ENCODE results near the gene BEX5.
"Not testable (repeated sequence)": the region's sequence is repeated elsewhere in the genome, so short reads cannot be mapped to it uniquely, and the experiment has no call there.

The BEX5 gene

DNA sequence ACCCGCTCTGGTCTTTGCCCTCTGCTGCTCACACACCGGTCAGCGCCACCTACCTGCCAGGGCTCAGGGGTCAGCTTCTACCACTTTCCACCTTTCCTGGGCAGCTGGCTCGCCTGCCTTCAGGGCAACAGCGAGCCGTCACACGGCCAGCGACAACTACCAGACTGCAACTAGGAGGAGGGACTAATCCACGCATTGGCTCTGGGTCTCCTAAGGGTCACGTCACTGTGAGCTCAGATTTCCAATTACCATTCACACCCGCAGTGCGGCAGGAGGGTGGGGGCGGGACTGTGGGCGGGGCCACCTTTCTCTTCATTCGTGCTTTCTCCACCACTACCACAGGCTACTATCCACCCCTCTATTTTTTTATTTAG lies at the start of gene BEX5:
TSS of gene BEX5 (minus strand) at position 172 of the 374 bp plus-strand sequence. CDS start 1,712 bp downstream, outside the sequence.
- Histone ChIP-seq H3K4me3 (ENCODE audit: low read length) (peak within 1 kb of the TSS; percentile 47), H3K9ac (ENCODE audit: low read length) (no peak within 1 kb of the TSS), H3K9me3 (ENCODE audit: control insufficient read depth, low read length) (no peaks in the 10 kb centered on the region), H3K27me3 (replicated peaks; ENCODE audit: control insufficient read depth, insufficient read depth, low read length) (peaks cover 29% of the 10 kb centered on the region), H3K4me1 (ENCODE audit: control insufficient read depth, insufficient read depth, low read length) (no peaks in the 10 kb centered on the region), H3K36me3 (ENCODE audit: control insufficient read depth, insufficient read depth, low read length, severe bottlenecking) (no peaks in the 10 kb centered on the region)
- peak; percentile 19 for DNase-seq (ENCODE audit: low read depth)

DNA sequence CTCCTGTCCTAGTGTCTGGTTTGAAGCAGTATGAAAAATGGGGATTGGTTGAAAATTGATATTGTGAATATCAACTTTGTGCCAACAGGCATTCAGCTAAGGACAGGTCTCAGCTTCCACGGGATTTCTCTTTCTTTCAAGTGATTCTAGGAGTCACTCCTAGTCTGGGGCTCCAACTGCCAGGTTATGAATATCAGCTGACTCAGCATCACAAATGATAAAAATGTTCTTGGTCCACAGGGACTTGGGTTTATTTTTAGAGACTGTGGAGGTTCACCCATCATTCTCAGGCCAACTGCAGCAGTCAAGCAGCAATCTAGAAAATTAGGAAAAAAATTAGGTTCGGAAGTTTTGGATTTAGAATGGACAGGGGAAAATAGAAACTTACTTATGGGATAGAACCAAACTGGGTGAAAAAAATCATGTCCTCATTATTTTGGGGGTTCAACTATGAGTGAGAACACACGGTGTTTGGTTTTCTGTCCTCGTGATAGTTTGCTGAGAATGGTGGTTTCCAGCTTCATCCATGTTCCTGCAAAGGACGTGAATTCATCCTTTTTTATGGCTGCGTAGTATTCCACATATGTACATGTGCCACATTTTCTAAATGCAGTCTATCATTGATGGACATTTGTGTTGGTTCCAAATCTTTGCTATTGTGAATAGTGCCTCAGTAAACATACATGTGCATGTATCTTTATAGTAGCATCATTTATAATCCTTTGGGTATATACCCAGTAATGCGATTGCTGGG lies 30.4 kb upstream of the BEX5 start:
- Histone ChIP-seq H3K4me1 (ENCODE audit: control insufficient read depth, insufficient read depth, low read length) (no peaks in the 10 kb centered on the region), H3K9ac (ENCODE audit: low read length) (no peak overlapping the region), H3K27me3 (replicated peaks; ENCODE audit: control insufficient read depth, insufficient read depth, low read length) (peaks cover 4% of the 10 kb centered on the region), H3K9me3 (ENCODE audit: control insufficient read depth, low read length) (peaks cover 9% of the 10 kb centered on the region), H3K4me3 (ENCODE audit: low read length) (no peak overlapping the region), H3K36me3 (ENCODE audit: control insufficient read depth, insufficient read depth, low read length, severe bottlenecking) (no peaks in the 10 kb centered on the region)
- DNase-seq (ENCODE audit: low read depth), result no peak

DNA sequence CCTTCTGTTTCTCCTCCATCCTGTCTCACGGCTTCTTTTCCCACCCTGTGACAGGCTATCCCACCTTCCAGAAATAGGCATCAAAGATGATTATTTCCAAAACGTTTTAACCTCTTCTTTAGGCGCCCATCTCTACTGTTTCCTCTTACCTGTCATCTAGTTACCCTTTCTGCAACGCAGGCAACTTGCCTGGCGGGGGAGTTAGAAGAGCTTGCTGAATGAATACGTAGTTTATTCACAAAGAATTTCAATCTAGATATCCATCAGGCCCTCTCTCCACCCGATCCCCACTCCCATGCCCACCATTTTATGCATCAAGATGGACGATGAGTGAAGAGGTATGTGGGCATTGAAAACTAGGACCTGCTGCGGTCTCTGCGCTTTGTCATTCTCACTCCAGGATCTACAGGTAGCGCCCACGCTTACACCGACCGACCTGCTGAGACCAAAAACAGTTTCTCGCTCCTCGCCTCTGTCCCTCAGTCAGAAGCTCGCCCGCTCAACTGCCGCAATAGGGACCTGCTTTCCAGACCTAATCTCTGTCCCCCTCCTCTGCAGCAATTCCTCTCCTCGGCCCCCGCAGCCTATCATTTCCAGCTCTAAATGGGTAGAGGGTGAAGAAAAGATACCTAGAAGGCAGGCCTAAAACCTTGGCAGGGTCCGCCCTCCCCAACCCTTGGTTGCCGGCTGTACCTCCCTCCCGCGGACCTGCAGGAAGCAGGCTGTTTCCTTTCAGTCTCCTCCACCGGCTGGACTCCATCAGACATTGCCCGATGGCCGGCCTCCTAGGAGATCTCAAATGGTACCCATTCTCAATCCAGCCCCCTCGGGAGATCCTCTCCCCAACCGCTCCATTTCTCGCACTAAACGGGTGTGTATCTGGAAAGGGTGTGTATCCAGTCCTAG lies 624 bp downstream of the BEX5 start:
- H3K4me1 ChIP-seq (ENCODE audit: control insufficient read depth, insufficient read depth, low read length), result no peaks in the 10 kb centered on the region

DNA sequence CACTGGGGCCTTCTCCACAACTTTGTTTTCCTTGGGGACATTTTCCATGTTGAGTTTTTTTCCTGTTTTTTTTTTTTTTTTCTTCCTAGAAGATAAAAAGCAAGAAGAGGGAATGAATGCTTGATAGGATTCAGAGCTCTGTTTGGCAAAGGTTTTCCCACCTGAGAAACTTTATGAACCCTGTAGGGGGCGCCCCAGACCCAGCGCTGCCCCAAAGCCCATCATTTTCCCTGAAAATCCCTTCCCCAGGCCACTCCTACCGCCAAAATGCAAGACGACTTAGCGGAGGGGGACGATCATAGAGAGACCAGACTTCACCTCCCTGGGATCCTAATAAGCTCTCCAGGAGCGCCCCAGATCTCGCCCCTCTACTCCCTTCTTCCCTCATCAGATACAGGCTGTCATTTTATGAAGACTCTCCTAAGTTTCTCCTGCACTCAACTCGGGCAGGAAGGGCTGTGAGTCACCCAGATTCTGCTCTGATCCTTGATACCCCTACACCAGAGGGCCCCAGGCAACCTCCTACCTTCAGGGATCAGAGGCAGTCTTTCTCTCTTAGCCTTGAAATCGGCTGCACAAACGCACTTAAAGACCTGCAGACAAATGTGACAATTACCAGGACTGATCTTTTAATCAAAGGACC lies 1.4 kb downstream of the BEX5 start:
- Histone ChIP-seq H3K9ac (ENCODE audit: low read length) (no peak overlapping the region), H3K9me3 (ENCODE audit: control insufficient read depth, low read length) (peaks cover 4% of the 10 kb centered on the region), H3K4me3 (ENCODE audit: low read length) (no peak overlapping the region), H3K4me1 (ENCODE audit: control insufficient read depth, insufficient read depth, low read length) (no peaks in the 10 kb centered on the region), H3K27me3 (replicated peaks; ENCODE audit: control insufficient read depth, insufficient read depth, low read length) (peaks cover 27% of the 10 kb centered on the region), H3K36me3 (ENCODE audit: control insufficient read depth, insufficient read depth, low read length, severe bottlenecking) (no peaks in the 10 kb centered on the region)
- no peak for DNase-seq (ENCODE audit: low read depth)

More for the DNA sequence above, 624 bp downstream of the BEX5 start:
- Histone ChIP-seq H3K27me3 (replicated peaks; ENCODE audit: control insufficient read depth, insufficient read depth, low read length) (peaks cover 27% of the 10 kb centered on the region), H3K4me3 (ENCODE audit: low read length) (peak overlapping the region; percentile 47), H3K9me3 (ENCODE audit: control insufficient read depth, low read length) (peaks cover under 1% of the 10 kb centered on the region), H3K36me3 (ENCODE audit: control insufficient read depth, insufficient read depth, low read length, severe bottlenecking) (no peaks in the 10 kb centered on the region), H3K9ac (ENCODE audit: low read length) (no peak overlapping the region)
- DNase-seq (ENCODE audit: low read depth), result no peak

DNA sequence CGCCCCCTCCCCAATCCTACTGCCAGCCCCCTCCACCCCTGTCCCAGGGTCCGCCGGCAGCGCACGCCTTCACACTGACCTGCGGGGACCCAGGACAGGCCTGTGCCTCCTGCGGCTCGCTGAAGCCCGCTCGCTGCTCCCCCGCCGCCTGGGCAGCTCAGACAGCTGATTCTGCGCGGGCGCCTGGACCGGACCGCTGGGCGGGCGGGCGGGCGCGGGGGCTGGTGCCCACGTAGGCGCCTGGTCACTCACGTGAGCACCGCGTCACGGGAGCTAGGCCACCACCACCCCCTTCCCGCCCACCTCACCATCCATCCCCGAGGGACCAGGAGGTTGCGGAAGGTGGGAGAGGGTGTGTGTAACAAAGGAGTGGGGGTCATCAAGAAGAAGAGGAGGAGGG lies 13.5 kb downstream of the BEX5 start, which contains the start of gene TCEAL6:
TSS of gene TCEAL6 (minus strand) at position 208 of the 400 bp plus-strand sequence.
- H3K9ac ChIP-seq (ENCODE audit: low read length); H3K4me3 ChIP-seq (ENCODE audit: low read length); H3K9me3 ChIP-seq (ENCODE audit: control insufficient read depth, low read length); H3K36me3 ChIP-seq (ENCODE audit: control insufficient read depth, insufficient read depth, low read length, severe bottlenecking); DNase-seq (ENCODE audit: low read depth); H3K4me1 ChIP-seq (ENCODE audit: control insufficient read depth, insufficient read depth, low read length): not testable (repeated sequence)
- peaks cover 30% of the 10 kb centered on the region for H3K27me3 ChIP-seq (replicated peaks; ENCODE audit: control insufficient read depth, insufficient read depth, low read length)

DNA sequence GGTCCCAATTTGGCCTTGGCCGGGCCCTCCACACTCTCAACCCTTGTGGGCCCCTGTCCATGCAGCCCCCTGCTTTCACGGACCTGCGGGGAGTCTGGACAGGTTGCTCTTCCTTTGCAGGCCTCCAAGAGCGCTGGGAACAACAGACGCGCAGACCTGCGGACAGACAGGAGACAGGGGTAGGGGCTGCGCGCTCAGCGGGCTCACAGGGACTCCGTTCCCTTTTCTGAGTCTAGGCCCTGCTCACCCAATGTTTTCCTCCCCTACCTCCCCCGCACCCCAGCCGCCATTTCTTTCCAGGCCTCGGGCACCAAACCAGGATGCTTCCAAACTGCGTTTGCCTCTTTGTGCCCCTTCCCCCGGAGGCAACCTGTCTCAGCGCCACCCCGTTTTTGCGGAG lies 14.1 kb downstream of the BEX5 start:
- not testable (repeated sequence) for H3K9me3 ChIP-seq (ENCODE audit: control insufficient read depth, low read length); H3K9ac ChIP-seq (ENCODE audit: low read length); H3K4me1 ChIP-seq (ENCODE audit: control insufficient read depth, insufficient read depth, low read length); DNase-seq (ENCODE audit: low read depth); H3K36me3 ChIP-seq (ENCODE audit: control insufficient read depth, insufficient read depth, low read length, severe bottlenecking); H3K4me3 ChIP-seq (ENCODE audit: low read length)
- H3K27me3 ChIP-seq (replicated peaks; ENCODE audit: control insufficient read depth, insufficient read depth, low read length), result peaks cover 31% of the 10 kb centered on the region

DNA sequence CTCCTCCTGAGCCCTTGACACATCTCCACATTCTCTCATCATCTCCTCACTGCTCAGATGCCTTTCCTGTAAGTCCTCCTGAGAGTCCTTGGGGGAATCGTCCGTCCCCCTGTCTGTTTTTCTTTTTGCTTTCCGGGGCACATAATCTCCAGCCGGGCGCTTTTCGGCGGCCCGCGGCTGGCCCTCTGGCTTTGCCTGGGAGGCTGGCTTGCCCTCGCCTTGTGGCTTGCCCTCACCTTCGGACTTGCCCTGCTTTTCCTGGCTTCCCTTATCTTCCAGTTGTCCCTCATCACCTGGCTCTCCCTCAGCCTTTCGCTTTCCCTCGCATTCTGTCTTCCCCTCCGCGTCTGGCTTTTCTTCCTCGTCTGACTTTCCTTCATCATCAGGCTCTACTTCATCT lies 14.9 kb downstream of the BEX5 start:
- H3K9me3 ChIP-seq (ENCODE audit: control insufficient read depth, low read length); H3K4me1 ChIP-seq (ENCODE audit: control insufficient read depth, insufficient read depth, low read length); H3K36me3 ChIP-seq (ENCODE audit: control insufficient read depth, insufficient read depth, low read length, severe bottlenecking); H3K4me3 ChIP-seq (ENCODE audit: low read length); H3K9ac ChIP-seq (ENCODE audit: low read length); DNase-seq (ENCODE audit: low read depth): not testable (repeated sequence)
- peaks cover 35% of the 10 kb centered on the region for H3K27me3 ChIP-seq (replicated peaks; ENCODE audit: control insufficient read depth, insufficient read depth, low read length)

DNA sequence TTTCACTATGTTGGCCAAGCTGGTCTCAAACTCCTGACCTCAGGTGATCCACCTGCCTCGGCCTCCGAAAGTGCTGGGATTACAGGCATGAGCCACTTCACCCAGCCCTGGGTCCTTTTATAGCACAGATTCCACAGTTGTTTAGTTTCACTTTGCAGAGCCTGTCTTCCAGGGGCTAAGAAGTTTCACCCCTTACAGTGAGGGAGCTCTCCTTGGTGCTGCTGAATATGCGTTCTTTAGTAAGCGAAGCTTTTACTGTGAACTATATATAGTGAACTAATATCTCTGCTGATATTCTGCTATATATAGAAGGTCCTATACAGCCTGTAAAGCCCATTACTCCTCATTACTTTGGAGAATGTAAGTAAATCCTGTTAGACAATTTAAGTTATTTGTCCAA lies 17.7 kb downstream of the BEX5 start:
- Histone ChIP-seq H3K36me3 (ENCODE audit: control insufficient read depth, insufficient read depth, low read length, severe bottlenecking) (no peaks in the 10 kb centered on the region), H3K4me3 (ENCODE audit: low read length) (no peak overlapping the region), H3K4me1 (ENCODE audit: control insufficient read depth, insufficient read depth, low read length) (no peaks in the 10 kb centered on the region), H3K9me3 (ENCODE audit: control insufficient read depth, low read length) (peaks cover under 1% of the 10 kb centered on the region), H3K9ac (ENCODE audit: low read length) (no peak overlapping the region), H3K27me3 (replicated peaks; ENCODE audit: control insufficient read depth, insufficient read depth, low read length) (peaks cover 40% of the 10 kb centered on the region)
- no peak for DNase-seq (ENCODE audit: low read depth)

DNA sequence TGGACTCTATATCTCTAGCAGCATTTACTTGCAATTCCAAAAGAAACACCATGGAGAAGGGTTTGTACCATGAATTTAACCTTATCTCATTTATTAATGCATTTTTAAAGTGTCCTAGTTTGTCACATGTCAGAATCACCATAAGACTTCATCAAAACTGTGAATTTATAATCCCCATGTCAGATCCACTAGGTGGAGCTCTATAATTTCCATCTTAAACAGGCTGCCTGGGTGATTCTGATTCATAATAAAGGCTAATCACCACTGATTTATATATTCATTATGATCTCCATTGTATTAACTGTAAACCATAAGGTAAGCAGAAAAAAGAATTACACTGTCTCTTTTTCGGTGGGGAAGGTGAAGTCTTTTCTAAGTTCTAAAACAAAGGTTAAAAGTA lies 26.3 kb downstream of the BEX5 start:
- H3K36me3 ChIP-seq (ENCODE audit: control insufficient read depth, insufficient read depth, low read length, severe bottlenecking), result no peaks in the 10 kb centered on the region
- no peaks in the 10 kb centered on the region for H3K4me1 ChIP-seq (ENCODE audit: control insufficient read depth, insufficient read depth, low read length)
- H3K9ac ChIP-seq (ENCODE audit: low read length), result no peak overlapping the region
- DNase-seq (ENCODE audit: low read depth), result peak; percentile 35
- H3K9me3 ChIP-seq (ENCODE audit: control insufficient read depth, low read length), result no peaks in the 10 kb centered on the region
- H3K27me3 ChIP-seq (replicated peaks; ENCODE audit: control insufficient read depth, insufficient read depth, low read length), result peaks cover 56% of the 10 kb centered on the region
- no peak overlapping the region for H3K4me3 ChIP-seq (ENCODE audit: low read length)

DNA sequence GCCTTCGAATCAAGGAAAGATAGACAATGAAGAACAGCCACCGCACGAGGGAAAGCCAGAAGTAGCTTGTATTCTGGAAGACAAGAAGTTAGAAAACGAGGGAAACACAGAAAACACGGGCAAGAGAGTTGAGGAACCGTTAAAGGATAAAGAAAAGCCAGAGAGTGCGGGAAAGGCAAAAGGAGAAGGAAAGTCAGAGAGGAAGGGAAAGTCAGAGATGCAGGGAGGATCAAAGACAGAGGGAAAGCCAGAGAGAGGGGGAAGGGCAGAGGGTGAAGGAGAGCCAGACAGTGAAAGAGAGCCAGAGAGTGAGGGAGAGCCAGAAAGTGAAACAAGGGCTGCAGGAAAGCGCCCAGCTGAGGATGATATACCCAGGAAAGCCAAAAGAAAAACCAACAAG lies 28.9 kb downstream of the BEX5 start:
- no peaks in the 10 kb centered on the region for H3K9me3 ChIP-seq (ENCODE audit: control insufficient read depth, low read length)
- no peaks in the 10 kb centered on the region for H3K4me1 ChIP-seq (ENCODE audit: control insufficient read depth, insufficient read depth, low read length)
- peaks cover 61% of the 10 kb centered on the region for H3K27me3 ChIP-seq (replicated peaks; ENCODE audit: control insufficient read depth, insufficient read depth, low read length)
- H3K9ac ChIP-seq (ENCODE audit: low read length), result no peak overlapping the region
- no peak for DNase-seq (ENCODE audit: low read depth)
- no peak overlapping the region for H3K4me3 ChIP-seq (ENCODE audit: low read length)
- no peaks in the 10 kb centered on the region for H3K36me3 ChIP-seq (ENCODE audit: control insufficient read depth, insufficient read depth, low read length, severe bottlenecking)
